Left lung (tissue), 10 donors: ENCODE results near the gene NT5DC4. TPM values are rescaled to one million over a fixed set of nuclear protein-coding genes. Genes with fewer than 3 reads are reported as not detected.
A peak's percentile ranks its signal among the peaks of the same experiment; 100 is the strongest.

Experiments used
- ATAC-seq: fragments of 200-7000 bp; cut with Tn5 transposase; one replicate; pipeline ENCODE4 v1.9.1; 2020; ENCODE audit warnings: moderate library complexity
- DNase-seq, 4 donors: peaks; one replicate each; pipeline ENCODE4 v3.0.0-alpha.2; 2013 to 2020
- H3K27ac ChIP-seq, 2 donors: fragments of 200-600 bp; sonication (generic) in 1 of 2; one replicate each; pipeline versions ENCODE4 v1.5.0 to v1.8.0; 2020 to 2021
- H3K27me3 ChIP-seq, 2 donors: fragments of 200-600 bp; sonication (generic) in 1 of 2; one replicate each; pipeline versions ENCODE4 v1.5.0 to v1.8.0; 2020 to 2021
- H3K36me3 ChIP-seq, 2 donors: fragments of 200-600 bp; sonication (generic) in 1 of 2; one replicate each; pipeline versions ENCODE4 v1.5.0 to v1.8.0; 2020 to 2021
- H3K4me1 ChIP-seq, 2 donors: fragments of 200-600 bp; one replicate each; pipeline ENCODE4 v1.8.0; 2021
- H3K4me3 ChIP-seq, 2 donors: fragments of 200-600 bp; sonication (generic) in 1 of 2; one replicate each; pipeline versions ENCODE4 v1.5.0 to v1.8.0; 2020 to 2021; ENCODE audit warnings: mild to moderate bottlenecking in 1 of 2
- H3K9me3 ChIP-seq, 2 donors: fragments of 200-600 bp; sonication (generic) in 1 of 2; one replicate each; pipeline versions ENCODE4 v1.5.0 to v1.8.0; 2020 to 2021
- intact Hi-C, 2 donors: fragments of 100-400 bp; cut with DNase I; formaldehyde crosslinking; loops; one replicate each; pipeline versions ENCODE4 v1.11.2 to v1.14.2; 2022
- polyA plus RNA-seq, 6 donors: library from polyadenylated mRNA; unstranded; fragments of 120-200 nt; gene quantifications; one replicate each; pipeline ENCODE4 v1.2.1, GENCODE V29; 2013; ENCODE audit not compliant: insufficient read length in 6 of 6
- total RNA-seq, 2 donors: library from RNA; stranded (reverse); fragmentation: NEBNext Ultra II Directional; extraction: Animal tissue kit (Norgen Biotek cat#: 25700); gene quantifications; one replicate each; pipeline ENCODE4 v1.2.1, GENCODE V29; 2021
- TF ChIP-seq, protein P1 (sequence below), 2 donors: fragments of 200-600 bp; sonication (generic) in 1 of 2; IDR thresholded peaks; one replicate each; pipeline versions ENCODE4 v1.5.0 to v1.8.0; 2021; ENCODE audit warnings: antibody characterized with exemption in 2 of 2
- donor health status: DM: no; HTN: yes; CAD: no.
- donor health status: DM: no; HTN: no; CAD: no.

The NT5DC4 gene
- total and polyA plus RNA-seq, 8 donors: 0.08 to 1.1 (median 0.38) TPM; not detected in 4

DNA sequence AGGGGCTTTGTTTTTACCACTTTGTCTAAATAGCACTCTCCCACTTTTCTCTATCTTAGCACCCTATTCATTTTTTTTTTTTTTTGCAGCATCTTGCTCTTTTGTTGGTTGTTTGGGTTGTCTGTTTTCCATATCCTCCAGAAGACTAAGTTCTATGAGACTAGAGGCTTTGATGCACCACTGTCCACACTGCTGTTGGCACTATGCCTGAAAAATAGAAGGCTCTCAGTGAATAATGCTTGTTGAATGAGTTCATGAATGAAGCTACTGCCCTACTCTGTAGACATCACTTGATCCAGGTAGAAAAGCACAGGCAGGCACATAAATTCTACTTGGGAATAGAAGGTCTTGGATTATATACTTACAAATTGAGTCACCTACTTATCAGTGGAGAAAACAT, 56.2 kb downstream of the NT5DC4 start:
- intact Hi-C loops: no loop called here
- Histone ChIP-seq H3K4me1 (peaks cover 0 to 9% of the 10 kb centered on the region in 2 donors), H3K27ac (no peak overlapping the region), H3K4me3 (no peak overlapping the region), H3K9me3 (no peaks in the 10 kb centered on the region), H3K27me3 (no peaks in the 10 kb centered on the region), H3K36me3 (no peaks in the 10 kb centered on the region)
- DNase-seq (no peak), ATAC-seq (no peak)
- TF ChIP-seq, protein P1, sequence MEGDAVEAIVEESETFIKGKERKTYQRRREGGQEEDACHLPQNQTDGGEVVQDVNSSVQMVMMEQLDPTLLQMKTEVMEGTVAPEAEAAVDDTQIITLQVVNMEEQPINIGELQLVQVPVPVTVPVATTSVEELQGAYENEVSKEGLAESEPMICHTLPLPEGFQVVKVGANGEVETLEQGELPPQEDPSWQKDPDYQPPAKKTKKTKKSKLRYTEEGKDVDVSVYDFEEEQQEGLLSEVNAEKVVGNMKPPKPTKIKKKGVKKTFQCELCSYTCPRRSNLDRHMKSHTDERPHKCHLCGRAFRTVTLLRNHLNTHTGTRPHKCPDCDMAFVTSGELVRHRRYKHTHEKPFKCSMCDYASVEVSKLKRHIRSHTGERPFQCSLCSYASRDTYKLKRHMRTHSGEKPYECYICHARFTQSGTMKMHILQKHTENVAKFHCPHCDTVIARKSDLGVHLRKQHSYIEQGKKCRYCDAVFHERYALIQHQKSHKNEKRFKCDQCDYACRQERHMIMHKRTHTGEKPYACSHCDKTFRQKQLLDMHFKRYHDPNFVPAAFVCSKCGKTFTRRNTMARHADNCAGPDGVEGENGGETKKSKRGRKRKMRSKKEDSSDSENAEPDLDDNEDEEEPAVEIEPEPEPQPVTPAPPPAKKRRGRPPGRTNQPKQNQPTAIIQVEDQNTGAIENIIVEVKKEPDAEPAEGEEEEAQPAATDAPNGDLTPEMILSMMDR (IDR thresholded peaks at IDR 0.05): no peak

DNA sequence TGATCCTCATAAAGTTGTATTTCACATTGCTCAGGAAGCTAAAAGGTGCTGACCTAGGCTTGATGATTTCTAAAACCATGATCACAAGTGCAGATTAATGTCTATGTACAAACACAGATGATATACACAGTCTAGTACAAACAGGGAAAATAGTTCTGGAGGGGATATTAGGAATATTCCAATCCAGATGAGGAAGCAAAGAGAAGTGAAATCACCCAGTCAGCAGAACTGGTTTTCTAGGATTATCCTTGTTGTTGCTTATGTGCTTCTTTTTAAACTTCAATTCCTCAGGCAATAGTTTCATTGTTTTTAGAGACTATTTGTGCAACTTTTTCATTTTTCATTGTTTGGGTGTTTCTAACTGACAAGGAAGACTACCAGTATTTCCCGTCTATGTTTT, 58.8 kb downstream of the NT5DC4 start:
- H3K36me3 ChIP-seq: no peaks in the 10 kb centered on the region
- H3K27me3 ChIP-seq: no peaks in the 10 kb centered on the region
- no peak for DNase-seq
- H3K9me3 ChIP-seq: no peaks in the 10 kb centered on the region
- TF ChIP-seq, protein P1 (IDR thresholded peaks at IDR 0.05): no peak
- intact Hi-C loops: no loop called here
- H3K27ac ChIP-seq: no peak overlapping the region
- no peak for ATAC-seq
- H3K4me3 ChIP-seq: no peak overlapping the region
- no peaks in the 10 kb centered on the region for H3K4me1 ChIP-seq

DNA sequence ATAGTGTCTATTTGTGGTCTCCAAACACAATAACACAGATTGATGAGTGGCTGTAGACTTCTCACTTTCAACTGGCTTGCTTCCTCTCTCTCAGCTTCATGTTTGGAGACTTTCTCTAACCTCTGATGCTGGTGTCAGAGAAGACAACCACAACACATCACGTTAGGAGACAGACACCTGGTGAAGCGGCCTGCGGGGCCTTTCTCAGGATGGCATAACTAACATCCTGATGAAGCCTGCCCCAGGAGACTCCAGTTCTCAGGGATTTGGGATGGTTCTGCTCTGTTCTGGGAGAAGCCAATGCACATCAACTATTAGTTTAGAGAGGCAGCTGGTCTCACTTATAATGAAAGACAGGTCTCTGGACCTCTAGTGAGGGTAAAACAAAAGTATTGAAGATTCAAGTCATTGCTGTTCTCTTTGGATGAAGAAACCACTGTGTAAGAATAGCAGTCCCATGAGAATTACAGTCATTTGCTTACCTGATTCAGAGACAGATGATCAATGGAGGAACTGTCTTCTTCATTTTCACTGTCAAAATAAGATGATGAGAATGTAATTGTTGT, 61.5 kb downstream of the NT5DC4 start:
- H3K4me1 ChIP-seq: peaks cover 0 to 7% of the 10 kb centered on the region in 2 donors
- no peaks in the 10 kb centered on the region for H3K27me3 ChIP-seq
- H3K27ac ChIP-seq: no peak overlapping the region
- no peaks in the 10 kb centered on the region for H3K9me3 ChIP-seq
- intact Hi-C loops: no loop called here
- H3K36me3 ChIP-seq: no peaks in the 10 kb centered on the region
- no peak for DNase-seq
- no peak for ATAC-seq
- TF ChIP-seq, protein P1 (IDR thresholded peaks at IDR 0.05): no peak
- no peak overlapping the region for H3K4me3 ChIP-seq

DNA sequence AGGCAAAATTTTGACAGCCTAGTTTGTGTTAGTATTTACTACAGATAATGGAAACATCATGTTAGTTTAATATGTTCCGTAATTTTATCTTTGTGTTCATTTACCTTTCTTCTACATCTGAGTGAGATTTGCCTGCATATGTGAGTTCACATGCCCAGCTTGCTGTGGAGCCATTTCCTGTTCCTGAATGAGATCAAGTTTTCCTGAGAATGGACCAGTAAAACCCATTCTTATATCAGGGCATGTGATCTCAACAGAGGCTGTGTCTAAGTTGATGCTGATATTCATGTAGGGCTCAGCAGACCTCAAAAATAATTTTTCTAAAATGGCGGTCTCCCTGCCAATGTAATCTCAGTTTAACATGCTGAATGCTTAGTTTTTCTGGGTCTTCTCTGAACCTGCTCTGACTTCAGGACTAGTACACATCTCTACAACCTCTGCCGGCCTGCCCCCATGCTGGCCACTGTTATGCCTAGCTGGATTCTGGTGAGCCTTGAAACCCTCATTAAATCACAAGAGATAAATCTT, 62.4 kb downstream of the NT5DC4 start:
- intact Hi-C loops: no loop called here
- Histone ChIP-seq H3K4me1 (peaks cover 0 to 16% of the 10 kb centered on the region in 2 donors), H3K36me3 (no peaks in the 10 kb centered on the region), H3K27ac (no peak overlapping the region), H3K4me3 (peak overlapping the region in 1 of 2 donors; percentile 13), H3K27me3 (no peaks in the 10 kb centered on the region), H3K9me3 (no peaks in the 10 kb centered on the region)
- TF ChIP-seq, protein P1 (IDR thresholded peaks at IDR 0.05): no peak
- DNase-seq (no peak), ATAC-seq (no peak)

DNA sequence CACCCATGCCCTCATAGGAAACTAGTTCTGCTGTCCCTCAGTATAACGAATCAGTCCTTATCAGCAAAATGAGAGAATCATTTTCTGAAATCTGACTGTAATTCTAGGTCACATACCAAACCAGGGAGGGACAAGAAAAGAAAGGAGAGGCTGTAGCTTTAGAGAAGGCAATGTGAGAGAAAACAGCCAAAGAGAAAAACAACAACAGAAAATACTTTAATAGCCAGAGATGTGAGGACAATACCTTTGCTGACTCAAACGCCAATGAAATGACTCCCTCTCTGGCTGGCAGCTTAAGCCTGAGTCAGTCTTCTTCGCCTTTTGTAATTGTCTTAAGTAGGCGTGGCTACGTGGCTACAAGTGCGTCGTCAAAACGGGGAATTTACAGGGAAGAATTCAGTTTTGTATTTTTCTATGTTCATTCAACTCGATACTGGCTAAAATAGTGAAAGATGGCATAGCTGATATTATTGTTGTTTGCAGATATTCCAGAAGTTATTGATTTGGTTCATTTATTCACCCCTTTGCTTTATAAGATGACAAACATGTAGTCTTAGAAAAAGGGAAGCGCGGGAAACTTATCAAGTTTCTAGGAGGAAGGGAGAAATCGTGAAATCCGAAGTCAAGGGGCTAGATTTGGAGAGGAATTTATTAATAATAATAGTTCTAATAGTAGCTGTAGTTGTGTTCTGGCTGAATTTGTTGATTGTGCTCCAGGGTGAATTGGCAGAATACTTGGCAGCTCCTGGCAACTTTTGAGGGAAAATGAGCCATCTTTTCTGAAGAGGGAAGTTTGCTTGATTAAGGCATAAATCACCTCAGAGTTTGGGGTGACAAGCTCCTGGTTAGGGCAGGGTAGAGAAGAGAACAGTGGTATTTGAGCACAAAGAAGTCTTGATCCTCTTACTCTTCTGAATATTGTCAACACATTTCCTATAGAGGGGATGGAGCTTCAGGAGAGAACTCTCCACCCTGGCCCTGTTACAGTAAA, 63.7 kb downstream of the NT5DC4 start, which contains the start of gene IL1A:
IL1A (minus strand) TSS at position 295 of the 991 bp plus-strand sequence. CDS start 723 bp downstream, outside the sequence.
- peak within 1 kb of the TSS in 1 of 2 donors; percentile 13 for H3K4me3 ChIP-seq
- H3K27ac ChIP-seq: peak within 1 kb of the TSS in 1 of 2 donors; percentile 35
- no peaks in the 10 kb centered on the region for H3K9me3 ChIP-seq
- TF ChIP-seq, protein P1 (IDR thresholded peaks at IDR 0.05): no peak
- H3K36me3 ChIP-seq: no peaks in the 10 kb centered on the region
- no peaks in the 10 kb centered on the region for H3K27me3 ChIP-seq
- peak; percentile 75 for ATAC-seq
- H3K4me1 ChIP-seq: peaks cover 0 to 24% of the 10 kb centered on the region in 2 donors
- no peak for DNase-seq
- intact Hi-C loops: no loop called here
